Measurements from ENCODE around the gene ESRP2.

DNA sequence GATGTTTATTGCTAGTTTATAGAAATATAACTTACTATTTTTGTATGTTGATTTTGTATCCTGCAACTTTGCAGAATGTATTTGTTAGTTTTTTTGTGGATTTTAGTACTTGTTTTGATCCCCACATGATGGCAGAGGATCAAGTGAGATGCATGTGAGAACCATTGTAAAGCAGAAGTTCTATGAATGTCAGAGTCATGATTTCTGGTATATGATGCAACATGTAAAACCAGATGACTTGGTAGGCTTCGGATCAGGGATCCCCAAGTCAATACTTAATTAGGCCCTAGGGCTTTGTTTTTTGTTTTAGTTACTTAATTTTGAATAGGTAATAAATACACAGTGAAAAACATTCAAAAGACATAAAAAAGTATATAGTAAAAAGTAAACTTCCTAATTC, 45.8 kb downstream of the ESRP2 start:
- TF ChIP-seq POLR2A (IDR thresholded peaks at IDR 0.05): no peak
- TF ChIP-seq, protein P1, sequence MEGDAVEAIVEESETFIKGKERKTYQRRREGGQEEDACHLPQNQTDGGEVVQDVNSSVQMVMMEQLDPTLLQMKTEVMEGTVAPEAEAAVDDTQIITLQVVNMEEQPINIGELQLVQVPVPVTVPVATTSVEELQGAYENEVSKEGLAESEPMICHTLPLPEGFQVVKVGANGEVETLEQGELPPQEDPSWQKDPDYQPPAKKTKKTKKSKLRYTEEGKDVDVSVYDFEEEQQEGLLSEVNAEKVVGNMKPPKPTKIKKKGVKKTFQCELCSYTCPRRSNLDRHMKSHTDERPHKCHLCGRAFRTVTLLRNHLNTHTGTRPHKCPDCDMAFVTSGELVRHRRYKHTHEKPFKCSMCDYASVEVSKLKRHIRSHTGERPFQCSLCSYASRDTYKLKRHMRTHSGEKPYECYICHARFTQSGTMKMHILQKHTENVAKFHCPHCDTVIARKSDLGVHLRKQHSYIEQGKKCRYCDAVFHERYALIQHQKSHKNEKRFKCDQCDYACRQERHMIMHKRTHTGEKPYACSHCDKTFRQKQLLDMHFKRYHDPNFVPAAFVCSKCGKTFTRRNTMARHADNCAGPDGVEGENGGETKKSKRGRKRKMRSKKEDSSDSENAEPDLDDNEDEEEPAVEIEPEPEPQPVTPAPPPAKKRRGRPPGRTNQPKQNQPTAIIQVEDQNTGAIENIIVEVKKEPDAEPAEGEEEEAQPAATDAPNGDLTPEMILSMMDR (IDR thresholded peaks at IDR 0.05): no peak
